Thyroid gland (tissue), 4 donors: ENCODE data around the gene LKAAEAR1. TPM values are rescaled to one million over a fixed set of nuclear protein-coding genes. Genes with fewer than 3 reads are reported as not detected.

Source experiments
- DNase-seq, 2 donors: peaks; one replicate each; pipeline ENCODE4 v3.0.0-alpha.2; 2019
- H3K27ac ChIP-seq, 3 donors: fragments of 200-600 bp; sonication (generic); 1 replicate in 2 of 3; 2 replicates in 1 of 3; pipeline ENCODE4 v1.5.1; 2016 to 2019; ENCODE audit warnings: mild to moderate bottlenecking in 1 of 3, moderate library complexity in 1 of 3
- H3K27me3 ChIP-seq: fragments of 200-600 bp; sonication (generic); one replicate; pipeline ENCODE4 v1.5.1; 2019
- H3K36me3 ChIP-seq, 2 donors: fragments of 200-600 bp; sonication (generic); one replicate each; pipeline ENCODE4 v1.5.1; 2016 to 2019
- H3K4me1 ChIP-seq, 2 donors: fragments of 200-600 bp; sonication (generic); one replicate each; pipeline ENCODE4 v1.5.1; 2017 to 2019
- H3K4me3 ChIP-seq, 3 donors: fragments of 200-600 bp; sonication (generic); replicated peaks in 1 of 3; 1 replicate in 2 of 3; 2 replicates in 1 of 3; pipeline ENCODE4 v1.5.1; 2016; ENCODE audit warnings: mild to moderate bottlenecking in 1 of 3
- H3K9me3 ChIP-seq: fragments of 200-600 bp; sonication (generic); one replicate; pipeline ENCODE4 v1.5.1; 2017
- CTCF ChIP-seq, 6 experiments: fragments of 200-600 bp in 3 of 6; fragments of 450-650 bp in 3 of 6; sonication (generic) in 3 of 6; IDR thresholded peaks; one replicate each; pipeline ENCODE4 v1.5.1; 2016 to 2019; ENCODE audit warnings: antibody characterized with exemption in 6 of 6, mild to moderate bottlenecking in 2 of 6, inconsistent platforms in 1 of 6, moderate library complexity in 1 of 6
- POLR2A ChIP-seq, 2 donors: fragments of 450-650 bp; IDR thresholded peaks; one replicate each; pipeline ENCODE4 v1.6.1; 2017; ENCODE audit warnings: antibody characterized with exemption in 2 of 2, mild to moderate bottlenecking in 2 of 2, moderate library complexity in 1 of 2
- WGBS, 2 donors: methylation state at CpG; one replicate each; pipeline ENCODE4 v1.1.5; 2017; 5-methylcytosine and 5-hydroxymethylcytosine counted together
- intact Hi-C: fragments of 100-400 bp; cut with DNase I; formaldehyde crosslinking; loops from one replicate; pipeline ENCODE4 v1.15.1; 2023
- total RNA-seq, 4 donors: library from RNA; depleted of rRNA; stranded (reverse); fragments of >200 nt; gene quantifications; one replicate each; pipeline ENCODE4 v1.2.3, GENCODE V29; 2016

Gene LKAAEAR1
- total RNA-seq, 4 donors from 2014 or later = 1.3 to 1.7 TPM; not detected in 2

- no peak overlapping the region for H3K4me3 ChIP-seq
- H3K9me3 ChIP-seq = no peaks in the 10 kb centered on the region
- TF ChIP-seq POLR2A (IDR thresholded peaks at IDR 0.05) = no peak
- no peak for TF ChIP-seq CTCF (IDR thresholded peaks at IDR 0.05)
- peaks cover 11% of the 10 kb centered on the region in 2 donors for H3K4me1 ChIP-seq
- intact Hi-C loops = no loop called here
- no peak overlapping the region for H3K27ac ChIP-seq
- WGBS, 2 donors = 71% methylated on average over 20 of the region's 20 CpGs
- H3K27me3 ChIP-seq = no peaks in the 10 kb centered on the region
- no peaks in the 10 kb centered on the region for H3K36me3 ChIP-seq
- peak; percentile 61 to 64 for DNase-seq
Observed at GRCh38 chr20:64103871-64104666, 19.9 kb upstream of the LKAAEAR1 start.

GRCh38 chr20:64102647-64103354, 18.6 kb upstream of the LKAAEAR1 start:
- TF ChIP-seq POLR2A (IDR thresholded peaks at IDR 0.05) (no peak), CTCF (IDR thresholded peaks at IDR 0.05) (no peak)
- no peaks in the 10 kb centered on the region for H3K9me3 ChIP-seq
- no peaks in the 10 kb centered on the region for H3K36me3 ChIP-seq
- DNase-seq = peak; percentile 75 to 77
- peak overlapping the region in 1 of 3 donors; percentile 17 for H3K4me3 ChIP-seq
- peaks cover 11% of the 10 kb centered on the region in 2 donors for H3K4me1 ChIP-seq
- intact Hi-C loops = no loop called here
- no peaks in the 10 kb centered on the region for H3K27me3 ChIP-seq
- no peak overlapping the region for H3K27ac ChIP-seq
- WGBS, 2 donors = 29 to 81% methylated on average over 6 to 17 of the region's 30 CpGs

DNA sequence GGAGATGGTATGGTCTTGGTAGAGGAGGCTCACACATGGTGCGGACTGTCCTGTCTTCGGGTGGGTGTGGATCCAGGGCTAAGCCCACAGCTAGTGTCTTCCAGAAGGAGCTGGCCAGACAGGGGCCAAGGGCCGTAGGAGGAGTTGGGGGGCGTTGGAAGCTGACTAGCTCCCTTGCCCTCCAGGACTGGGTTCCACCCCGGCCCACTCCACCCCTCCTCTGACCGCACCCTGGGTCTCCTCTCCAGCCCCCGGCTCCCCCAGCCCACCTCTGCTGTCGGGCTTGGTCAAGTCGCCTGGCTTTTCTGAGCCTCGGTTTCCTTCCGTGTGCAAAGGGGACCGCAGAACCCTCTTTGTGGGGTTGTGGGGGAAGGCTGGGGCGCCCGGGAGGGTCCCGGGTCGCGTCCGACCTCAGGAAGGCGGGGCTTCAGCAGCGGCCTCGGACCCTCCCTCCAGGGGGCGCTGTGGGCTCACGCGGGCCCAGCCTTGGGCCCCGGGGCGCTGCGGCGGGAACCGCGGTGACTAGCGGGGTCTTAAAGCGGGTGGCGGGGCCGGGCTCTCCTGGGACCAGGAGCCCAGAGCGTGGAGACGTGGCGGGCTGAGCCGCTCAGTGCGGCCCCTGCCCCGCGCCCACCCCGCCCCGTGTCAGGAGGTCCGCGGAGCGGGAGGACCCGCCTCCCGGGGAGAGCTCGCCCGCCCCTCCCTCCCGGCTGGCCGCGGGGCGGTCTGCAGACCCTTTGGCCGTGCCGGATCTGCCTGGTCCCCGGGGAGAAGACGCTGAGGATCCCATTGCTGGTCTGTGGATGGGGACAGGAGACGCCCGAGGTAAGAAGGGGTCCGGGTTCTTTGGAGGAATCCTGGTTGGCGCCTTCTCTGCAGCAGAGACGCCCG, 17.8 kb upstream of the LKAAEAR1 start:
- WGBS, 2 donors = 23 to 43% methylated on average over 11 of the region's 64 CpGs
- intact Hi-C loops = no loop called here
- peak; percentile 12 to 65 (median 50) for TF ChIP-seq CTCF (IDR thresholded peaks at IDR 0.05)
- no peak for TF ChIP-seq POLR2A (IDR thresholded peaks at IDR 0.05)
- no peaks in the 10 kb centered on the region for H3K36me3 ChIP-seq
- no peak overlapping the region for H3K27ac ChIP-seq
- DNase-seq = peak; percentile 25 to 40
- H3K4me3 ChIP-seq = peak overlapping the region in 1 of 3 donors; percentile 17
- H3K27me3 ChIP-seq = no peaks in the 10 kb centered on the region
- H3K4me1 ChIP-seq = peaks cover 11% of the 10 kb centered on the region in 2 donors
- no peaks in the 10 kb centered on the region for H3K9me3 ChIP-seq

- intact Hi-C loops = no loop called here
- no peak for DNase-seq
- TF ChIP-seq POLR2A (IDR thresholded peaks at IDR 0.05) = no peak
- no peak for TF ChIP-seq CTCF (IDR thresholded peaks at IDR 0.05)
- Histone ChIP-seq H3K36me3 (no peaks in the 10 kb centered on the region), H3K27me3 (no peaks in the 10 kb centered on the region), H3K4me1 (peaks cover 11% of the 10 kb centered on the region in 2 donors), H3K4me3 (no peak overlapping the region), H3K9me3 (no peaks in the 10 kb centered on the region), H3K27ac (no peak overlapping the region)
- 86 to 96% methylated on average over 9 of the region's 9 CpGs for WGBS, 2 donors
Observed at GRCh38 chr20:64100946-64101688, 16.9 kb upstream of the LKAAEAR1 start.
